ENCODE measurements around the gene KDM1B.
"Not testable (repeated sequence)": the region's sequence is repeated elsewhere in the genome, so short reads cannot be mapped to it uniquely, and the experiment has no call there.

Gene KDM1B

DNA sequence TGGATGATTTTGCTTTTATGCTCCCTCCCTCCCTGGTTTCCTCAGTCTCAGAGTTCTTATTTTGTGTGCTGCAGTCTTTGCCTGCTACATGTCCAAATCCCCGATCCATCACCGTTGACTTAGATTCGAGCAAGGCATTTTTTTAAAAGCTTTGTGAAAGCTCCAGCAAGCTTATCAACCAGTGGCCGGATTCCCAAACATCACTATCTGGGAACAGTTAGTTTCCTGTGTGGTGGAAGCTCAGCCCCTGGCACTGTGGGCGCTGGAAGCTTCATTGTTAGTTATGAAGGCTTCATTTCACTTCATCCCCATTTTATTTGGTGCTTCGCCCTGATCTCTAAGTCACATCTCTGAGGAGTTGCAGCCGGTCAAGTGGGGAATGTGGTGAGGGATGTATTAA is 64.4 kb downstream of the KDM1B start:
- H2AFZ ChIP-seq (ENCODE audit: low read length), result no peak overlapping the region
- no peaks in the 10 kb centered on the region for H4K20me1 ChIP-seq (ENCODE audit: insufficient read depth, low read length)
- TF ChIP-seq, protein P1, sequence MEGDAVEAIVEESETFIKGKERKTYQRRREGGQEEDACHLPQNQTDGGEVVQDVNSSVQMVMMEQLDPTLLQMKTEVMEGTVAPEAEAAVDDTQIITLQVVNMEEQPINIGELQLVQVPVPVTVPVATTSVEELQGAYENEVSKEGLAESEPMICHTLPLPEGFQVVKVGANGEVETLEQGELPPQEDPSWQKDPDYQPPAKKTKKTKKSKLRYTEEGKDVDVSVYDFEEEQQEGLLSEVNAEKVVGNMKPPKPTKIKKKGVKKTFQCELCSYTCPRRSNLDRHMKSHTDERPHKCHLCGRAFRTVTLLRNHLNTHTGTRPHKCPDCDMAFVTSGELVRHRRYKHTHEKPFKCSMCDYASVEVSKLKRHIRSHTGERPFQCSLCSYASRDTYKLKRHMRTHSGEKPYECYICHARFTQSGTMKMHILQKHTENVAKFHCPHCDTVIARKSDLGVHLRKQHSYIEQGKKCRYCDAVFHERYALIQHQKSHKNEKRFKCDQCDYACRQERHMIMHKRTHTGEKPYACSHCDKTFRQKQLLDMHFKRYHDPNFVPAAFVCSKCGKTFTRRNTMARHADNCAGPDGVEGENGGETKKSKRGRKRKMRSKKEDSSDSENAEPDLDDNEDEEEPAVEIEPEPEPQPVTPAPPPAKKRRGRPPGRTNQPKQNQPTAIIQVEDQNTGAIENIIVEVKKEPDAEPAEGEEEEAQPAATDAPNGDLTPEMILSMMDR (IDR thresholded peaks at IDR 0.05; ENCODE audit: low read length), result no peak
- no peak for TF ChIP-seq EZH2 (optimal IDR thresholded peaks at IDR 0.05; ENCODE audit: low read depth, low read length)
- no peak for TF ChIP-seq EZH2phosphoT487 (IDR thresholded peaks at IDR 0.05; ENCODE audit: low read length)
- H3K9ac ChIP-seq (ENCODE audit: low read length), result no peak overlapping the region
- H3K9me3 ChIP-seq (replicated peaks; ENCODE audit: insufficient read depth, low read length), result no peaks in the 10 kb centered on the region
- H3K27me3 ChIP-seq (replicated peaks; ENCODE audit: insufficient read depth, low read length), result no peaks in the 10 kb centered on the region
- no peaks in the 10 kb centered on the region for H3K36me3 ChIP-seq (replicated peaks; ENCODE audit: insufficient read depth, low read length)
- H3K4me2 ChIP-seq (ENCODE audit: low read depth, low read length), result no peak overlapping the region
- no peaks in the 10 kb centered on the region for H3K4me1 ChIP-seq (ENCODE audit: low read length)
- no peak for DNase-seq
- H3K4me3 ChIP-seq (ENCODE audit: low read length), result no peak overlapping the region
- no peaks in the 10 kb centered on the region; the same call in 1 of the 2 replicates for H3F3A ChIP-seq (ENCODE audit: insufficient read depth, low read length)
- H3K79me2 ChIP-seq (ENCODE audit: low read length), result no peaks in the 10 kb centered on the region
- H3K9me2 ChIP-seq (replicated peaks; ENCODE audit: insufficient read depth, low read length), result no peaks in the 10 kb centered on the region
- H3K27ac ChIP-seq (ENCODE audit: low read length), result no peak overlapping the region

DNA sequence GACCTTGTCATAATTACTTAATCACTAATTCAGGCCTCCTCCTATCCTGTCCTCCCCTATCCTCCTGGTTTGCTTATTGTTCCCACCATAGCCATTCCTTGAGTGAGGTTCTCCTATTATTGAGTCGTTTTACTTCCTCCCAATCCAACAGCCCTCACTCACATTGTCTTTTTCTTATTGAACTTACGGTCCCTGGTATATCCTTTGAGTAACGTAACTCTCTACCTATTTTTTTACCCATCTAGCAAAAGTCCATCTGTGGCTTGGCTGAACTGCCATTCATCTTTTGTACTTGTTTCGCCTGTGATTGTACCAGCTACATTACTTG is 66.0 kb downstream of the KDM1B start:
- Histone ChIP-seq H2AFZ (ENCODE audit: low read length) (no peak overlapping the region), H3F3A (ENCODE audit: insufficient read depth, low read length) (no peaks in the 10 kb centered on the region), H3K27ac (ENCODE audit: low read length) (no peak overlapping the region), H3K4me3 (ENCODE audit: low read length) (no peak overlapping the region), H3K9ac (ENCODE audit: low read length) (no peak overlapping the region), H3K4me1 (ENCODE audit: low read length) (no peaks in the 10 kb centered on the region), H3K9me3 (replicated peaks; ENCODE audit: insufficient read depth, low read length) (no peaks in the 10 kb centered on the region), H3K79me2 (ENCODE audit: low read length) (no peaks in the 10 kb centered on the region), H4K20me1 (ENCODE audit: insufficient read depth, low read length) (no peaks in the 10 kb centered on the region), H3K9me2 (replicated peaks; ENCODE audit: insufficient read depth, low read length) (no peaks in the 10 kb centered on the region), H3K36me3 (replicated peaks; ENCODE audit: insufficient read depth, low read length) (peaks cover 4% of the 10 kb centered on the region; the same call in 1 of the 2 replicates), H3K27me3 (replicated peaks; ENCODE audit: insufficient read depth, low read length) (no peaks in the 10 kb centered on the region), H3K4me2 (ENCODE audit: low read depth, low read length) (no peak overlapping the region)
- no peak for DNase-seq
- TF ChIP-seq EZH2phosphoT487 (IDR thresholded peaks at IDR 0.05; ENCODE audit: low read length) (no peak), EZH2 (optimal IDR thresholded peaks at IDR 0.05; ENCODE audit: low read depth, low read length) (no peak)
- TF ChIP-seq, protein P1 (IDR thresholded peaks at IDR 0.05; ENCODE audit: low read length), result no peak

DNA sequence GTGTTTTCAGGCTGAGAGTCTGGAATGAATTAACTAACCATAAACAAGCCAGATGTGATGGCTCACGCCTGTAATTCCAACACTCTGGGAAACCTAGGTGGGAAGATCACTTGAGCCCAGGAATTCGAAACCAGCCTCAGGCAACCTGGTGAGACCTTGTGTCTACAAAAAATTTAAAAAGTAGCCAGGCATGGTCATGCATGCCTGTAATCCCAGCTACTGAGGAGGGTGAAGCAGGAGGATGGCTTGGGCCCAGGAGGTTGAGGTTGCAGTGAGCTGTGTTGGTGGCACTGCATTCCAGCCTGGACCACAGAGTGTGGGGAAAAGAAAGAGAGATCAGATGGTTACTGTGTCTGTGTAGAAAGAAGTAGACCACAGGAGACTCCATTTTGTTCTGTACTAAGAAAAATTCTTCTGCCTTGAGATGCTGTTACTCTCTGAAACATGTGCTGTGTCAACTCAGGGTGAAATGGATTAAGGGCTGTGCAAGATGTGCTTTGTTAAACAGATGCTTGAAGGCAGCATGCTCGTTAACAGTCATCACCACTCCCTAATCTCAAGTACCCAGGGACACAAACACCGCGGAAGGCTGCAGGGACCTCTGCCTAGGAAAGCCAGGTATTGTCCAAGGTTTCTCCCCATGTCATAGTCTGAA is 71.4 kb downstream of the KDM1B start:
- not testable (repeated sequence) for H3F3A ChIP-seq (ENCODE audit: insufficient read depth, low read length); H3K27me3 ChIP-seq (replicated peaks; ENCODE audit: insufficient read depth, low read length); H2AFZ ChIP-seq (ENCODE audit: low read length); H3K4me1 ChIP-seq (ENCODE audit: low read length); H3K4me3 ChIP-seq (ENCODE audit: low read length); H3K36me3 ChIP-seq (replicated peaks; ENCODE audit: insufficient read depth, low read length); H3K27ac ChIP-seq (ENCODE audit: low read length); H3K9me3 ChIP-seq (replicated peaks; ENCODE audit: insufficient read depth, low read length); H3K4me2 ChIP-seq (ENCODE audit: low read depth, low read length); DNase-seq; H4K20me1 ChIP-seq (ENCODE audit: insufficient read depth, low read length); H3K79me2 ChIP-seq (ENCODE audit: low read length); H3K9me2 ChIP-seq (replicated peaks; ENCODE audit: insufficient read depth, low read length); H3K9ac ChIP-seq (ENCODE audit: low read length)

DNA sequence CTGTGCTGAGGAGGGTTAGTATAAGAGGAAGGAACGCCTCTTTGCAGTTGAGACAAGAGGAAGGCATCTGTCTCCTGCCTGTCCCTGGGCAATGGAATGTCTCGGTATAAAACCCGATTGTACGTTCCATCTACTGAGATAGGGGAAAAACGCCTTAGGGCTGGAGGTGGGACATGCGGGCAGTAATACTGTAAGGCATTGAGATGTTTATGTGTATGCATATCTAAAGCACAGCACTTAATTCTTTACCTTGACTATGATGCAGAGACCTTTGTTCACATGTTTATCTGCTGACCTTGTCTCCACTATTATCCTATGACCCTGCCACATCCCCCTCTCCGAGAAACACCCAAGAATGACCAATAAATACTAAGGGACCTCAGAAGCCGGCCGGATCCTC is 71.9 kb downstream of the KDM1B start:
- H3K9me3 ChIP-seq (replicated peaks; ENCODE audit: insufficient read depth, low read length); H3K36me3 ChIP-seq (replicated peaks; ENCODE audit: insufficient read depth, low read length); H4K20me1 ChIP-seq (ENCODE audit: insufficient read depth, low read length); H3K4me3 ChIP-seq (ENCODE audit: low read length); H3K4me1 ChIP-seq (ENCODE audit: low read length); H3K4me2 ChIP-seq (ENCODE audit: low read depth, low read length); H3K27ac ChIP-seq (ENCODE audit: low read length); H3K27me3 ChIP-seq (replicated peaks; ENCODE audit: insufficient read depth, low read length); H3K79me2 ChIP-seq (ENCODE audit: low read length); DNase-seq; H3K9ac ChIP-seq (ENCODE audit: low read length); H3K9me2 ChIP-seq (replicated peaks; ENCODE audit: insufficient read depth, low read length); H3F3A ChIP-seq (ENCODE audit: insufficient read depth, low read length); H2AFZ ChIP-seq (ENCODE audit: low read length): not testable (repeated sequence)

DNA sequence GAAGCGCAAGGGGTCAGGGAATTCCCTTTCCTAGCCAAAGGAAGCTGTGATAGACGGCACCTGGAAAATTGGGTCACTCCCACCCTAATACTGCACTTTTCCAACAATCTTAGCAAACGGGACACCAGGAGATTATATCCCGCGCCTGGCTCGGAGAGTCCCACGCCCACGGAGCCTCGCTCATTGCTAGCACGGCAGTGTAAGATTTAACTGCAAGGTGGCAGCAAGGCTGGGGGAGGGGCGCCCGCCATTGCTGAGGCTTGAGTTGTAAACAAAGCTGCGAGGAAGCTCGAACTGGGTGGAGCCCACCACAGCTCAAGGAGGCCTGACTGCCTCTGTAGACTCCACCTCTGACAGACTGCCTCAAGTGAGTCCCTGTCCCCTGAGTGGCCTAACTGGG is 73.4 kb downstream of the KDM1B start:
- not testable (repeated sequence) for H3K36me3 ChIP-seq (replicated peaks; ENCODE audit: insufficient read depth, low read length); H3K79me2 ChIP-seq (ENCODE audit: low read length)

DNA sequence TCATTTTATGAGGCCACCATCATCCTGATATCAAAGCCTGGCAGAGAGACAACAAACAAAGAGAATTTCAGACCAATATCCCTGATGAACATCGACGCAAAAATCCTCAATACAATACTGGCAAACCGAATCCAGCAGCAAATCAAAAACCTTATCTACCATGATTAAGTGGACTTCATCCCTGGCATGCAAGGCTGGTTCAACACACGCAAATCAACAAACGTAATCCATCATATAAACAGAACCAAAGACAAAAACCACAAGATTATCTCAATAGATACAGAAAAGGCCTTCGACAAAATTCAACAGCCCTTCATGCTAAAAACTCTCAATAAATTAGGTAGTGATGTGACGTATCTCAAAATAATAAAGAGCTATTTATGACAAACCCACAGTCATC is 76.6 kb downstream of the KDM1B start:
- not testable (repeated sequence) for H3K4me1 ChIP-seq (ENCODE audit: low read length); H3K36me3 ChIP-seq (replicated peaks; ENCODE audit: insufficient read depth, low read length); H4K20me1 ChIP-seq (ENCODE audit: insufficient read depth, low read length); H2AFZ ChIP-seq (ENCODE audit: low read length); H3K27ac ChIP-seq (ENCODE audit: low read length); H3K9me2 ChIP-seq (replicated peaks; ENCODE audit: insufficient read depth, low read length); H3K9ac ChIP-seq (ENCODE audit: low read length); DNase-seq; H3K27me3 ChIP-seq (replicated peaks; ENCODE audit: insufficient read depth, low read length); H3K4me2 ChIP-seq (ENCODE audit: low read depth, low read length); H3F3A ChIP-seq (ENCODE audit: insufficient read depth, low read length); H3K9me3 ChIP-seq (replicated peaks; ENCODE audit: insufficient read depth, low read length); H3K79me2 ChIP-seq (ENCODE audit: low read length); H3K4me3 ChIP-seq (ENCODE audit: low read length)

More for the DNA sequence above, 73.4 kb downstream of the KDM1B start:
- H4K20me1 ChIP-seq (ENCODE audit: insufficient read depth, low read length); H3K27me3 ChIP-seq (replicated peaks; ENCODE audit: insufficient read depth, low read length); H3K27ac ChIP-seq (ENCODE audit: low read length); H2AFZ ChIP-seq (ENCODE audit: low read length); H3K9me3 ChIP-seq (replicated peaks; ENCODE audit: insufficient read depth, low read length); H3K4me3 ChIP-seq (ENCODE audit: low read length); H3K4me1 ChIP-seq (ENCODE audit: low read length); H3K4me2 ChIP-seq (ENCODE audit: low read depth, low read length); H3K9me2 ChIP-seq (replicated peaks; ENCODE audit: insufficient read depth, low read length); DNase-seq; H3K9ac ChIP-seq (ENCODE audit: low read length); H3F3A ChIP-seq (ENCODE audit: insufficient read depth, low read length): not testable (repeated sequence)
